Uterus (tissue), 4 donors: ENCODE results near the gene HIRA. TPM values are rescaled to one million over a fixed set of nuclear protein-coding genes. Genes with fewer than 3 reads are reported as not detected.

Source experiments
- DNase-seq, 2 donors: peaks; one replicate each; pipeline ENCODE4 v3.0.0-alpha.2; 2019 to 2020
- H3K27ac ChIP-seq, 2 donors: fragments of 200-600 bp; sonication (generic); 1 replicate in 1 of 2; 2 replicates in 1 of 2; pipeline ENCODE4 v1.5.1; 2016 to 2018
- H3K27me3 ChIP-seq, 2 donors: fragments of 200-600 bp; sonication (generic); one replicate each; pipeline ENCODE4 v1.5.1; 2018 to 2019; ENCODE audit warnings: control low read depth in 1 of 2
- H3K36me3 ChIP-seq, 2 donors: fragments of 200-600 bp; sonication (generic); one replicate each; pipeline ENCODE4 v1.5.1; 2019; ENCODE audit warnings: control low read depth in 1 of 2
- H3K4me1 ChIP-seq, 2 donors: fragments of 200-600 bp; sonication (generic); one replicate each; pipeline ENCODE4 v1.5.1; 2018 to 2019; ENCODE audit warnings: control low read depth in 1 of 2
- H3K4me3 ChIP-seq, 2 donors: fragments of 200-600 bp; sonication (generic); 1 replicate in 1 of 2; 2 replicates in 1 of 2; pipeline ENCODE4 v1.5.1; 2018 to 2019; ENCODE audit warnings: mild to moderate bottlenecking in 1 of 2
- H3K9me3 ChIP-seq, 2 donors: fragments of 200-600 bp; sonication (generic); one replicate each; pipeline ENCODE4 v1.5.1; 2019; ENCODE audit warnings: control low read depth in 1 of 2
- CTCF ChIP-seq, 4 experiments: fragments of 200-600 bp in 2 of 4; fragments of 450-650 bp in 2 of 4; sonication (generic) in 2 of 4; IDR thresholded peaks; one replicate each; pipeline ENCODE4 v1.5.1; 2016 to 2019; ENCODE audit warnings: antibody characterized with exemption in 4 of 4, mild to moderate bottlenecking in 2 of 4, moderate library complexity in 1 of 4
- POLR2A ChIP-seq, 2 donors: fragments of 450-650 bp; IDR thresholded peaks; one replicate each; pipeline ENCODE4 v1.6.1; 2016; ENCODE audit warnings: antibody characterized with exemption in 2 of 2, mild to moderate bottlenecking in 1 of 2, moderate library complexity in 1 of 2
- intact Hi-C: fragments of 100-400 bp; cut with DNase I; formaldehyde crosslinking; loops from one replicate; pipeline ENCODE4 v1.15.1; 2023; ENCODE audit warnings: low total_unique reads
- total RNA-seq, 4 donors: library from RNA; depleted of rRNA in 3 of 4; stranded (reverse); fragments of >200 nt in 3 of 4; gene quantifications; one replicate each; pipeline versions ENCODE4 v1.1.0 to v1.2.4, GENCODE V29; 2014 to 2023
- donor health status: DM: yes; HTN: yes; CAD: no.

The HIRA gene
- total RNA-seq, 4 donors from 2014 or later, result 0.29 to 32.1 (median 11.7) TPM

DNA sequence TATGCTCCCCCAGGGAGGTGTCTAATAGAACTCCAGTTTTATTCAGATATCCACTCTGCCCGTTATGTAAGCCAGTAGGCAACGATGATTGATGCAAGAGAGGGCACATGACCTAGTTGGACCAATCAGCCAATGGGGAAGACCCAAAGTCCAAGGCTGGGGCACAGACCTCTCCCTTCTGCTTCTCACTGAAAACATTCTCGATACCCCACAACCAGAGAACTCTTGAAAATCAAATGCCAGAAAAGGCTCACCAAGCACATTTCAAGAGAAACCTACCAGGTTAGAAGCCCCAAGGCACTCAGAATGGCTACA is 7.4 kb downstream of the HIRA start:
- Histone ChIP-seq H3K4me1 (peaks cover 0 to 4% of the 10 kb centered on the region in 2 donors), H3K27ac (no peak overlapping the region), H3K4me3 (no peak overlapping the region), H3K9me3 (no peaks in the 10 kb centered on the region), H3K36me3 (no peaks in the 10 kb centered on the region), H3K27me3 (no peaks in the 10 kb centered on the region)
- intact Hi-C loops, result no loop called here
- TF ChIP-seq POLR2A (IDR thresholded peaks at IDR 0.05) (no peak), CTCF (IDR thresholded peaks at IDR 0.05) (no peak)
- DNase-seq, result no peak

DNA sequence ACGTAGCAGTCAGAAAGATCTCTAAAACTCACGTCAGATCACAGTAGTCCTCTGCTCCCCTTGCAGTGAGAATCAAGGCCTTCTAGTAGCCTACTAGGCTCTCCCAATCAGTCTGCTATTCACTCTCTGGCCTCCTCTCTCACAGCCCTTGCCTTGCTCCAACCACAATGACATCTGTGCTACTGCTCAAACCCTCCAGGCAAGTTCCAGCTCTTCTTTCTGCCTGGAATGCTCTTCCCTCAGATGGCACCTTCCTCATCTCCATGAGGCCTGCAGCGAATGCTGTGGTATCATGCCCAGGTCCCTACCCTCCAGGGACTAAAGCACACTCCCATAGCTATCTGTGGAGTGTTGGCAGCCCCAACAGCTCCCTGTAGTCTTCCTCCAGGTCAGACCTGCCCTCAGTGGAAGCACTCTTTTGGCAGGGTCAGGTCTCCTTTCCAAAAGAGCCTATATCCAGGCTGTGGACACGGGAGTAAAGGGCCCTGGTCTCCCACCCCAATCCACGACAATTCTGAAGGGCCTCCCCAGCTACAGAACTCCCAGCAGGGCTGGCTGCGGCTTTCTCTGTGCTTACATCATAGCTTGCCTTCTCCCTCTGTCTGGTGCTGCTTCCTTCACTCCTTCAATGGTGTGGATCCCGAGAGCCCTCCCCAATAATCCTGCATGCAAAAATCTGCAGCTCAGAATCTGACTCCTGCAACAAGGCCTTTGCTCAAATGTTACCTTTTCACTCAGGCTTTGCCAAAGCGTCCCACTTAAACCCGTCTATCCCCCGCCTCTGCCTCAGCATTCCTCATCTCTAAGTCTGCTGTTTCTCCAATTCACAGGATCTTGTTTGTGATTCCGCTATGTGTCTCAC is 8.9 kb downstream of the HIRA start:
- H3K27ac ChIP-seq, result no peak overlapping the region
- intact Hi-C loops, result no loop called here
- H3K36me3 ChIP-seq, result no peaks in the 10 kb centered on the region
- H3K4me3 ChIP-seq, result no peak overlapping the region
- no peaks in the 10 kb centered on the region for H3K9me3 ChIP-seq
- no peak for TF ChIP-seq CTCF (IDR thresholded peaks at IDR 0.05)
- TF ChIP-seq POLR2A (IDR thresholded peaks at IDR 0.05), result no peak
- DNase-seq, result no peak
- H3K4me1 ChIP-seq, result peaks cover 0 to 4% of the 10 kb centered on the region in 2 donors
- no peaks in the 10 kb centered on the region for H3K27me3 ChIP-seq

- Histone ChIP-seq H3K36me3 (no peaks in the 10 kb centered on the region), H3K4me1 (peaks cover 0 to 4% of the 10 kb centered on the region in 2 donors), H3K27ac (no peak overlapping the region), H3K27me3 (no peaks in the 10 kb centered on the region), H3K9me3 (no peaks in the 10 kb centered on the region), H3K4me3 (no peak overlapping the region)
- no peak for TF ChIP-seq CTCF (IDR thresholded peaks at IDR 0.05)
- TF ChIP-seq POLR2A (IDR thresholded peaks at IDR 0.05), result no peak
- intact Hi-C loops, result no loop called here
- no peak for DNase-seq
Measured at GRCh38 chr22:19420321-19420720, 11.2 kb downstream of the HIRA start.

DNA sequence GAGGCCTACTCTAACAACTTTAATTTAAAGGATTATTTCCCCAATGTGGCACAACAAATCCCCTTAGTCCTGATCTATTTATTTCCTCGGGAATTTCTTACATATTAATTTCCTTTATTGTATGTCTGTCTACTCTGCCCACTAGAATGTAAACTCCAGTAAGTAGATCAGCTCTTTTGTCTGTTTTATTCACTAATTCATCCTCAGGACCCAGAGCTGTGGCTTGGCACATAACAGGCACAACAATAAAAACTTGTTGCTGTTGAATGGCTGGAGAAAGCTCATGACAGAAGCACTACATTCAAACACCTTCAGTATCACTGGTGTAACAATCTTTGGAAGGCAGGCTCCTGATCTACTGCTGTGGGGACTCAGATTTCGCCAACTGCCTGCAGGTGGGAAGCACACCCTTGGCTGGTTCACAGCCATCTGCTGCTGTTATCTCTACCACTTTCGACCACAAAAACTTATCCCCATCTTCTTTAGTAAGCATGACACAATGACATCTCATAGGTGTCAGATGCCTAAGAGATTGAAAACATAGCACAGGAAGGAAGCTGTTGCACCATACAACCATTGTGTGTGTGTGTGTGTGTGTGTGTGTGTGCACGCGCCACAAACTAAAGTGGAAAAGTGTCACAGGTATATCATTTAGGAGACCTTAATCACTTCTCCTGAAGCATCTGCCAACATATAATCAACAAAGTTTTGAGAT is 11.9 kb downstream of the HIRA start:
- Histone ChIP-seq H3K27ac (no peak overlapping the region), H3K36me3 (no peaks in the 10 kb centered on the region), H3K27me3 (no peaks in the 10 kb centered on the region), H3K9me3 (no peaks in the 10 kb centered on the region), H3K4me1 (peaks cover 0 to 4% of the 10 kb centered on the region in 2 donors), H3K4me3 (no peak overlapping the region)
- intact Hi-C loops, result no loop called here
- TF ChIP-seq CTCF (IDR thresholded peaks at IDR 0.05) (no peak), POLR2A (IDR thresholded peaks at IDR 0.05) (no peak)
- no peak for DNase-seq

- H3K27ac ChIP-seq, result no peak overlapping the region
- no peak for TF ChIP-seq POLR2A (IDR thresholded peaks at IDR 0.05)
- TF ChIP-seq CTCF (IDR thresholded peaks at IDR 0.05), result no peak
- H3K9me3 ChIP-seq, result no peaks in the 10 kb centered on the region
- no peaks in the 10 kb centered on the region for H3K36me3 ChIP-seq
- intact Hi-C loops, result no loop called here
- no peaks in the 10 kb centered on the region for H3K27me3 ChIP-seq
- no peak overlapping the region for H3K4me3 ChIP-seq
- peaks cover 0 to 3% of the 10 kb centered on the region in 2 donors for H3K4me1 ChIP-seq
- DNase-seq, result no peak
Measured at GRCh38 chr22:19419086-19419463, 12.5 kb downstream of the HIRA start.
